HEK293T (cell line): ENCODE data around the gene MCM5.

Experiments used
- BHLHE40 ChIP-seq: fragments of 450-650 bp; IDR thresholded peaks from 2 replicates; pipeline ENCODE4 v1.6.1; 2016; ENCODE audit warnings: mild to moderate bottlenecking, moderate library complexity, borderline replicate concordance
- SUZ12 ChIP-seq: fragments of 450-650 bp; IDR thresholded peaks from 2 replicates; pipeline ENCODE4 v1.6.1; 2016; ENCODE audit warnings: mild to moderate bottlenecking

GRCh38 chr22:35451592-35451991, 51.7 kb downstream of the MCM5 start:
- TF ChIP-seq SUZ12 (no peak), BHLHE40 (no peak)
